Colonic mucosa (tissue), 4 donors: ENCODE measurements around the gene MCL1. TPM values are rescaled to one million over a fixed set of nuclear protein-coding genes. Genes with fewer than 3 reads are reported as not detected.
A peak's percentile ranks its signal among the peaks of the same experiment; 100 is the strongest.
"Not testable (repeated sequence)": the region's sequence is repeated elsewhere in the genome, so short reads cannot be mapped to it uniquely, and the experiment has no call there.

Source experiments
- DNase-seq: peaks from one replicate; pipeline ENCODE4 v3.0.0-alpha.2; 2020
- H3K27ac ChIP-seq: fragments of 200-600 bp; one replicate; pipeline ENCODE4 v1.8.0; 2021
- H3K27me3 ChIP-seq: fragments of 200-600 bp; one replicate; pipeline ENCODE4 v1.8.0; 2021
- H3K36me3 ChIP-seq: fragments of 200-600 bp; one replicate; pipeline ENCODE4 v1.8.0; 2021
- H3K4me1 ChIP-seq: fragments of 200-600 bp; one replicate; pipeline ENCODE4 v1.8.0; 2021; ENCODE audit warnings: mild to moderate bottlenecking
- H3K4me3 ChIP-seq: fragments of 200-600 bp; one replicate; pipeline ENCODE4 v1.8.0; 2021
- H3K9ac ChIP-seq, 2 donors: one replicate each; pipeline ENCODE4 v1.7.0; 2013; ENCODE audit warnings: control low read depth in 2 of 2, low read depth in 2 of 2, low read length in 2 of 2
- H3K9me3 ChIP-seq: fragments of 200-600 bp; one replicate; pipeline ENCODE4 v1.8.0; 2021
- intact Hi-C: fragments of 100-400 bp; cut with DNase I; formaldehyde crosslinking; loops from one replicate; pipeline ENCODE4 v1.14.1; 2022
- total RNA-seq, 2 donors: library from RNA; stranded (reverse); fragmentation: NEBNext Ultra II Directional in 1 of 2; extraction: Animal tissue kit (Norgen Biotek cat#: 25700) in 1 of 2; gene quantifications; one replicate each; pipeline ENCODE4 v1.2.1, GENCODE V29; 2021
- TF ChIP-seq, protein P1 (sequence below): fragments of 200-600 bp; IDR thresholded peaks from one replicate; pipeline ENCODE4 v1.8.0; 2022; ENCODE audit warnings: antibody characterized with exemption, mild to moderate bottlenecking
- donor health status: healthy.
- donor health status: DM: no; HTN: no; CAD: no.
- donor health status: DM: no; HTN: no; CAD: no.

Gene MCL1
- total RNA-seq, 2 donors from 2014 or later: 151 to 285 TPM

GRCh38 chr1:150568594-150568966, 10.8 kb downstream of the MCL1 start:
- intact Hi-C loops: loop anchor here (10.0 kb wide), 1 partner anchor 356 kb away; the partner anchor contains the start of gene SETDB1
- Histone ChIP-seq H3K4me1 (peaks cover 39% of the 10 kb centered on the region), H3K4me3 (no peak overlapping the region), H3K9ac (peak overlapping the region; percentile 13 to 75), H3K36me3 (peaks cover 5% of the 10 kb centered on the region), H3K27me3 (no peaks in the 10 kb centered on the region), H3K9me3 (no peaks in the 10 kb centered on the region), H3K27ac (peak overlapping the region; percentile 98)
- TF ChIP-seq, protein P1, sequence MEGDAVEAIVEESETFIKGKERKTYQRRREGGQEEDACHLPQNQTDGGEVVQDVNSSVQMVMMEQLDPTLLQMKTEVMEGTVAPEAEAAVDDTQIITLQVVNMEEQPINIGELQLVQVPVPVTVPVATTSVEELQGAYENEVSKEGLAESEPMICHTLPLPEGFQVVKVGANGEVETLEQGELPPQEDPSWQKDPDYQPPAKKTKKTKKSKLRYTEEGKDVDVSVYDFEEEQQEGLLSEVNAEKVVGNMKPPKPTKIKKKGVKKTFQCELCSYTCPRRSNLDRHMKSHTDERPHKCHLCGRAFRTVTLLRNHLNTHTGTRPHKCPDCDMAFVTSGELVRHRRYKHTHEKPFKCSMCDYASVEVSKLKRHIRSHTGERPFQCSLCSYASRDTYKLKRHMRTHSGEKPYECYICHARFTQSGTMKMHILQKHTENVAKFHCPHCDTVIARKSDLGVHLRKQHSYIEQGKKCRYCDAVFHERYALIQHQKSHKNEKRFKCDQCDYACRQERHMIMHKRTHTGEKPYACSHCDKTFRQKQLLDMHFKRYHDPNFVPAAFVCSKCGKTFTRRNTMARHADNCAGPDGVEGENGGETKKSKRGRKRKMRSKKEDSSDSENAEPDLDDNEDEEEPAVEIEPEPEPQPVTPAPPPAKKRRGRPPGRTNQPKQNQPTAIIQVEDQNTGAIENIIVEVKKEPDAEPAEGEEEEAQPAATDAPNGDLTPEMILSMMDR: no peak
- DNase-seq: no peak

DNA sequence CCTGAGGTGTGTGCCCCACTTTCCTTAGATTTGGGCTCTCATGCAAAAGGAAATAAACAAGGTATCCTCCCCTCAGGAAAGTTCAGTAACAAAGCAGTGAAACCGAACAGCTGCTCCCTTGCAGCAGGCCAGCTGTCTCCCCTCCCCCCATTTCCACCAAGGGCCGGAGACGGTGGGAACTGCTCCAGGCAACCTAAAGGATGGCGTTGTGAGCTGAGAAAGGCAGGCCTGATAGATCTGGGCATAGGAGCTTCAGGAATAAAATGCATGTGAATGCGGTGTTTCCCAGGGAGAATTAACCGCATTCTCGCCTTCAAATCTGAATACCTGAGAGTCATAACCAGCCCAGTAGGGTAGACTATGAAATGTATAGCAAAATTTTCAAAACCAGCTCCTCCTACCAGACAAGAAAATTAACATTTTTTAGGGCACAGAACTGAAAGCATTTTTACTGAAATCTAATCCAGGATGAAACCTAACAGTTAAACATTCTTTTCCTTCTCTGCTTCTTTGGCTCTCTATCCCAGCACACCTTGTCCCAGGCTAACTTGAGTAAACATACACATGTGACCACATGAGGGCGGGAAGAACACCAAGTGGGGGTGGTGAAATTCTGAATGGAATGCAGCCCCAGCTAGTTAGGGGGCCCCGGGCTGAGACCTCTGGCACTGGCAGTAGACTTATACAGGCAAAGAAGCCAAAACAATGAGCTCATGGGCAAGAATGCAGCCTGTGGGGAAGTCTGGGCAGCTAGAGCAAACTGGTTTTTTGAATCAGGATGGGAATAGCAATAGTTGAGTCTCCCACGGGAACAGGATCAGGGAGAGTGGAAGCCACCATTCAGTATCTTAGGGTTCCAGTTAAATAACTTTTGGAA, 11.5 kb downstream of the MCL1 start:
- intact Hi-C loops: loop anchor here (10.0 kb wide), 1 partner anchor 357 kb away; the partner anchor contains the start of gene SETDB1
- TF ChIP-seq, protein P1: no peak
- H3K9me3 ChIP-seq: no peaks in the 10 kb centered on the region
- H3K4me1 ChIP-seq: peaks cover 44% of the 10 kb centered on the region
- no peak overlapping the region for H3K4me3 ChIP-seq
- peaks cover 4% of the 10 kb centered on the region for H3K36me3 ChIP-seq
- peak; percentile 83 for DNase-seq
- peak overlapping the region; percentile 13 to 75 for H3K9ac ChIP-seq
- H3K27ac ChIP-seq: peak overlapping the region; percentile 98
- no peaks in the 10 kb centered on the region for H3K27me3 ChIP-seq

DNA sequence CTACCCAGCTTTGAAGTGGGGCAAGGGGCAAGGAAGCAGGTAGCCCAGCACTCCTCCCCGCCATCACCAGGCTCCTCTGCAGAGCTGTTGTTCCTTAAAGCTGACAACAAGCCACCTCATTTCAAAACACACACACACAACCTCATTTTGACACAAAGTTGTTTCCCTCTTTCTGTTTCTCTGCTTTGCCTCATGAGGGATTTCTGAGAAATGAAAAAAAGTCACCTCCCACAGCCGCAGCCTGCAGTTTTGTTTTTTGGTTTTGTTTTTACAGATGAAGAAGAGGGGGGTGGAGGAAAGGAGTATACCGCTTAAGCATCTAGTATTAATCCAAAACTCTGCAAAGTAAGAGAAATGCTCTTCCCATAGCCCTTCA, 12.1 kb downstream of the MCL1 start:
- TF ChIP-seq, protein P1: no peak
- Histone ChIP-seq H3K4me3 (no peak overlapping the region), H3K9ac (peak overlapping the region in 1 of 2 donors; percentile 75), H3K27me3 (no peaks in the 10 kb centered on the region), H3K27ac (peak overlapping the region; percentile 98), H3K36me3 (no peaks in the 10 kb centered on the region), H3K9me3 (no peaks in the 10 kb centered on the region), H3K4me1 (peaks cover 49% of the 10 kb centered on the region)
- DNase-seq: no peak
- intact Hi-C loops: loop anchor here (10.0 kb wide), 1 partner anchor 357 kb away; the partner anchor contains the start of gene SETDB1

DNA sequence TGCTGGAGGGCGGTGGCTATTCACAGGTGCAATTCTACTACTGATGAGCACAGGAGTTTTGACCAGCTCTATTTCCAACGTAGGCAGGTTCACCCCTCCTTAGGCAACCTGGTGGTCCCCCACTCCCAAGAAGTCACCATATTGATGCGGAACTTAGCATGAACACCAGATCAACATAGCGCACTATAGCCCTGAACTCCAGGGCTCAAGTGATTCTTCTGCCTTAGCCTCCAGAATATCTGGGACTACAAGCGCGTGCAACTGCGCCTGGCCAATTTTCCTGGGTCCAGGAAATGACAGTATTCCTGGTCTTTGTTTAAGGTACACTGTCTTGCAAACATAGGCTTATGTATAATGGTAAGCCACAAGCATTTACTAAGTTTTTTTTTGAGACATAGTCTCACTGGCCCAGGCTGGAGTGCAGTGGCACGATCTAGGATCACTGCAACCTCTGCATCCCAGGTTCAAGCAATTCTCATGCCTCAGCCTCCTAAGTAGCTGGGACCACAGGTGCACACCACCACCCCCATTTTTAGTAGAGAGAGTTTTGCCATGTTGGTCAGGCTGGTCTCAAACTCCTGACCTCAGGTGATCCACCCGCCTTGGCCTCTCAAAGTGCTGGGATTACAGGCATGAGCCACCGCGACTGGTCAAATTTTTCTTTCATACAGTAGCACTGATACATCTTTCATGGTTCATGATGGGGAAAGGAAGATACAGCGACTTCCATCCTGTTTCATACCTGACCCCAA, 12.6 kb downstream of the MCL1 start:
- peak overlapping the region in 1 of 2 donors; percentile 75 for H3K9ac ChIP-seq

DNA sequence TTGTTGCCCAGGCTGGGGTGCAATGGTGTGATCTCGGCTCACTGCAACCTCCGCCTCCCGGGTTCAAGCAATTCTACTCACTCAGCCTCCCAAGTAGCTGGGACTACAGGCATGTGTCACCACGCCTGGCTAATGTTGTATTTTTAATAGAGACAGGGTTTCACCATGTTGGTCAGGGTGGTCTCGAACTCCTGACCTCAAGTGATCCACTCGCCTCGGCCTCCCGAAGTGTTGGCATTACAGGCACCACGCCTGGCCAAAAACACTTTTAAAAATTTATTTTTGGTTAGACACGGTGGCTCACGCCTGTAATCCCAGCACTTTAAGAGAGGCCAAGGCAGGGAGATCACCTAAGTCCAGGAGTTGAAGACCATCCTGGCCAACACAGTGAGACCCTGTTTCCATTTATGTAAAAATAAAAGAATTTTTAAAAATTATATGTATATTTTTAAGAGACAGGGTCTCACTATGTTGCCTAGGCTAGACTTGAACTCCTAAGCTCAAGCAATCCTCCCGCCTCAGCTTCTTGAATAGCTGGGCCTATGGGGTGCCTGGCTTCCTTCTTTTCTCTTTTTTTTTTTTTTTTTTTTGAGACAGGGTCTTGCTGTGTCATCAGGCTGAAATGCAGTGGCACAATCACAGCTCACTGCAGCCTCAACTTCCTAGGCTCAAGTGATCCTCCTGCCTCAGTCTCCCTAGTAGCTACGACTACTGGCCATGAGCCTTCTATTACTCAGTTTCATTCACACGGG, 14.0 kb downstream of the MCL1 start:
- H3K36me3 ChIP-seq, H3K9me3 ChIP-seq, H3K4me3 ChIP-seq, H3K9ac ChIP-seq, DNase-seq, H3K27me3 ChIP-seq: not testable (repeated sequence)
- H3K4me1 ChIP-seq: peaks cover 48% of the 10 kb centered on the region
- H3K27ac ChIP-seq: peak overlapping the region; percentile 98
- intact Hi-C loops: loop anchor here (10.0 kb wide), 1 partner anchor 359 kb away; the partner anchor contains the start of gene SETDB1

More for the DNA sequence above, 12.6 kb downstream of the MCL1 start:
- Histone ChIP-seq H3K9me3 (no peaks in the 10 kb centered on the region), H3K4me1 (peaks cover 50% of the 10 kb centered on the region), H3K36me3 (no peaks in the 10 kb centered on the region), H3K27me3 (no peaks in the 10 kb centered on the region), H3K4me3 (no peak overlapping the region), H3K27ac (peak overlapping the region; percentile 98)
- intact Hi-C loops: loop anchor here (10.0 kb wide), 1 partner anchor 358 kb away; the partner anchor contains the start of gene SETDB1
- TF ChIP-seq, protein P1: no peak
- DNase-seq: no peak
